Endothelial cell of umbilical vein (primary cell): ENCODE measurements around the gene SIDT1. TPM values are rescaled to one million over a fixed set of nuclear protein-coding genes. Genes with fewer than 3 reads are reported as not detected.

Experiments used
- BruUV-seq: library from RNA; stranded (reverse); fragments of 400-500 nt; replicated peaks from 2 replicates; lab custom pipeline; 2021; lab: Mats Ljungman, UMichigan
- CTCF ChIA-PET: fragments of 300-600, 350-600 bp; sonication (Branson Sonifier 250); formaldehyde crosslinking; loops from one replicate; lab custom pipeline; 2021; ENCODE audit warnings: antibody characterized with exemption, inconsistent platforms; lab: Charles Lee
- POLR2A ChIA-PET: fragments of 300-600, 350-600 bp; sonication (Branson Sonifier 250); formaldehyde crosslinking; loops from one replicate; lab custom pipeline; 2021; ENCODE audit warnings: antibody characterized with exemption, inconsistent platforms; lab: Charles Lee
- DNase-seq: peaks from one replicate; pipeline ENCODE4 v3.0.0-alpha.2; 2011; ENCODE audit warnings: low read depth, low spot score
- FAIRE-seq: peaks from 2 replicates; lab custom pipeline; 2011; peaks lifted over from hg19 to GRCh38; lab: Jason Lieb, UNC
- H2AFZ ChIP-seq: 2 replicates; pipeline ENCODE4 v1.6.0; 2012; ENCODE audit warnings: low read depth, low read length, control low read depth, inconsistent platforms
- H3K27ac ChIP-seq: 2 replicates; pipeline ENCODE4 v1.5.1; 2011; ENCODE audit warnings: low read depth, mild to moderate bottlenecking, control low read depth, low read length, moderate library complexity; ENCODE audit not compliant: insufficient read depth
- H3K27me3 ChIP-seq, 2 experiments: 2 replicates each; pipeline versions ENCODE4 v1.6.0 to v1.6.1; 2011; ENCODE audit warnings: low read length in 2 of 2, mixed read lengths in 1 of 2; ENCODE audit not compliant: control insufficient read depth in 2 of 2, insufficient read depth in 2 of 2
- H3K36me3 ChIP-seq, 2 experiments: 2 replicates in 1 of 2; 3 replicates in 1 of 2; pipeline ENCODE4 v1.5.1; 2011; ENCODE audit warnings: low read length in 2 of 2, mild to moderate bottlenecking in 1 of 2, moderate library complexity in 1 of 2; ENCODE audit not compliant: control insufficient read depth in 2 of 2, insufficient read depth in 2 of 2; ENCODE audit errors: extremely low read depth in 1 of 2
- H3K4me1 ChIP-seq: 3 replicates; pipeline ENCODE4 v1.5.1; 2011; ENCODE audit warnings: mild to moderate bottlenecking, low read length; ENCODE audit not compliant: control insufficient read depth, insufficient read depth; ENCODE audit errors: extremely low read depth
- H3K4me2 ChIP-seq: 2 replicates; pipeline ENCODE4 v1.6.1; 2011; ENCODE audit warnings: low read length, control low read depth, mixed read lengths; ENCODE audit not compliant: insufficient read depth
- H3K4me3 ChIP-seq, 3 experiments: fragments of 200-600 bp in 1 of 3; sonication (generic), shearing (Covaris generic) in 1 of 3; replicated peaks in 1 of 3; 2 replicates each; pipeline ENCODE4 v1.5.1; 2011 to 2016; ENCODE audit warnings: control low read depth in 3 of 3, low read length in 3 of 3, mild to moderate bottlenecking in 2 of 3, inconsistent platforms in 1 of 3, low read depth in 1 of 3, moderate library complexity in 1 of 3; ENCODE audit not compliant: insufficient read depth in 1 of 3
- H3K79me2 ChIP-seq: 2 replicates; pipeline ENCODE4 v1.6.0; 2012; ENCODE audit warnings: low read length, inconsistent platforms; ENCODE audit not compliant: control insufficient read depth, insufficient read depth
- H3K9ac ChIP-seq: replicated peaks from 2 replicates; pipeline ENCODE3; 2011; ENCODE audit warnings: low read length, control low read depth; ENCODE audit not compliant: insufficient read depth; ENCODE audit errors: extremely low read depth
- H3K9me1 ChIP-seq: replicated peaks from 3 replicates; pipeline ENCODE4 v1.6.0; 2011; ENCODE audit warnings: mild to moderate bottlenecking, low read length; ENCODE audit not compliant: control insufficient read depth, insufficient read depth; ENCODE audit errors: extremely low read depth
- H3K9me3 ChIP-seq: replicated peaks from 2 replicates; pipeline ENCODE4 v1.5.1; 2012; ENCODE audit warnings: low read length, inconsistent platforms; ENCODE audit not compliant: control insufficient read depth, insufficient read depth
- H4K20me1 ChIP-seq: replicated peaks from 2 replicates; pipeline ENCODE3; 2011; ENCODE audit warnings: mild to moderate bottlenecking, low read length; ENCODE audit not compliant: control insufficient read depth, insufficient read depth; ENCODE audit errors: extremely low read depth
- FOS ChIP-seq: IDR thresholded peaks from 2 replicates; pipeline ENCODE4 v1.6.1; 2011; ENCODE audit warnings: mild to moderate bottlenecking, low read length, moderate library complexity, borderline replicate concordance; ENCODE audit not compliant: insufficient read depth
- GATA2 ChIP-seq: IDR thresholded peaks from 2 replicates; pipeline ENCODE4 v1.7.0; 2011; ENCODE audit warnings: low read depth, mild to moderate bottlenecking, moderate library complexity, mixed read lengths, low read length; ENCODE audit not compliant: insufficient read length, insufficient read depth
- MAX ChIP-seq: IDR thresholded peaks from 2 replicates; pipeline ENCODE4 v1.6.1; 2011; ENCODE audit not compliant: insufficient read depth, insufficient read length
- POLR2A ChIP-seq: IDR thresholded peaks from 2 replicates; pipeline ENCODE4 v1.6.1; 2012; ENCODE audit warnings: low read depth, mild to moderate bottlenecking, control low read depth, low read length
- POLR2AphosphoS5 ChIP-seq: IDR thresholded peaks from 2 replicates; pipeline ENCODE4 v1.6.1; 2012; ENCODE audit warnings: low read depth, mild to moderate bottlenecking, control low read depth, low read length, moderate library complexity; ENCODE audit not compliant: insufficient read depth
- dilution Hi-C: fragments of 300-500 bp; cut with MboI; formaldehyde crosslinking; loops from one replicate; pipeline ENCODE4 v1.15.0; 2019; ENCODE audit warnings: low sequenced_read_pairs; ENCODE audit not compliant: extremely low pct_ligation_motif_present
- intact Hi-C: fragments of 100-400 bp; cut with micrococcal nuclease; formaldehyde crosslinking; loops from one replicate; pipeline ENCODE4 v1.10.0; 2022
- polyA plus RNA-seq, 4 experiments: library from polyadenylated mRNA; depleted of rRNA in 3 of 4; stranded (reverse) in 3 of 4; unstranded in 1 of 4; fragments of >200 nt; gene quantifications; 2 replicates each; pipeline versions ENCODE4 v1.2.1 to v1.2.3, GENCODE V29; 2011 to 2012; ENCODE audit warnings: missing spikeins in 1 of 4
- total RNA-seq: library from RNA; stranded (reverse); gene quantifications from 2 replicates; pipeline ENCODE4 v1.2.3, GENCODE V29; 2021

The SIDT1 gene
- total and polyA plus RNA-seq, 2 donors (not counting 3 experiments of a cell fraction or from before 2014, with no cell fraction given): 0.07 TPM; not detected in 1

- Histone ChIP-seq H2AFZ (no peak overlapping the region), H3K4me1 (no peaks in the 10 kb centered on the region), H3K36me3 (no peaks in the 10 kb centered on the region), H3K9me3 (no peaks in the 10 kb centered on the region), H3K9ac (no peak overlapping the region), H3K27ac (no peak overlapping the region), H3K4me2 (no peak overlapping the region), H3K4me3 (no peak overlapping the region), H3K79me2 (no peaks in the 10 kb centered on the region), H3K9me1 (no peaks in the 10 kb centered on the region), H3K27me3 (peaks cover 11 to 16% of the 10 kb centered on the region in 2 experiments), H4K20me1 (no peaks in the 10 kb centered on the region)
- no TSS peak for BruUV-seq
- FAIRE-seq (no peak), DNase-seq (no peak)
- intact Hi-C loops (no loop called here), dilution Hi-C loops (no loop called here)
- ChIA-PET CTCF (interaction anchor here (1.0 kb wide), 1 partner anchor 124 kb away, joined by 3 read pairs; no protein-coding TSS in a partner anchor), POLR2A (no interaction called here)
- TF ChIP-seq GATA2: no peak
- no peak for TF ChIP-seq FOS
- TF ChIP-seq POLR2AphosphoS5: no peak
These were observed 85.4 kb downstream of the SIDT1 start for GRCh38 chr3:113617726-113618125.

DNA sequence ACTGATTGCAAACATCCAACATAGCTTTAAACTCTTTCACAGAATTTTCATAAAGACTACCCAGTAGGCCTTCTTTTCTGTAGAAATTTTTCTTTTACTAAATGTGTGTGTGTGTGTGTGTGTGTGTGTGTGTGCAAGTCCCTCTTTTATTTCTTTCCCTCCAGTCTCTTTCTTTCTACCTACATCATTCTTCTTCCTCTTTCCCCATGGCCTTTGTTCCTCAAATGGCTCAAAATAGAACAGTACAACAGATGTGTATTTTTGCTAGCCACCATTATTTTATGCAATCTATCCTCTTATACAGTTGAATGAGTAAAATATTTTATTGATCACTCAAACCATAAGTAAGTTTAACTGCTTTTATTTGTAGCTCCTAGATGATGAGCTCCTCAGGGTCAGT is 87.7 kb downstream of the SIDT1 start:
- no TSS peak for BruUV-seq
- Histone ChIP-seq H3K4me1 (peaks cover 2% of the 10 kb centered on the region), H3K4me3 (no peak overlapping the region), H2AFZ (no peak overlapping the region), H3K36me3 (no peaks in the 10 kb centered on the region), H3K9ac (no peak overlapping the region), H3K27me3 (peaks cover 21 to 23% of the 10 kb centered on the region in 2 experiments), H3K9me3 (no peaks in the 10 kb centered on the region), H3K79me2 (no peaks in the 10 kb centered on the region), H3K9me1 (no peaks in the 10 kb centered on the region), H4K20me1 (no peaks in the 10 kb centered on the region), H3K4me2 (no peak overlapping the region), H3K27ac (no peak overlapping the region)
- TF ChIP-seq MAX (no peak), POLR2A (no peak)
- intact Hi-C loops: loop anchor here (10.0 kb wide), 1 partner anchor 285 kb away; no protein-coding TSS in a partner anchor
- CTCF ChIA-PET: no interaction called here
- dilution Hi-C loops: no loop called here
- POLR2A ChIA-PET: no interaction called here
- DNase-seq (no peak), FAIRE-seq (no peak)
